ENCODE results near the gene STXBP1.

- TF ChIP-seq POLR2A (IDR thresholded peaks at IDR 0.05; ENCODE audit: low read depth, low read length) = no peak
- TF ChIP-seq TAF1 (IDR thresholded peaks at IDR 0.05; ENCODE audit: borderline replicate concordance, low read depth, low read length) = no peak
- TF ChIP-seq POLR2AphosphoS5 (IDR thresholded peaks at IDR 0.05; ENCODE audit: low read depth, low read length) = no peak
These were observed 37.7 kb upstream of the STXBP1 start for GRCh38 chr9:127574072-127574993.
